WTC11 (cell line): ENCODE results near the gene GALR2. TPM values are rescaled to one million over a fixed set of nuclear protein-coding genes. Genes with fewer than 3 reads are reported as not detected.

Experiments used
- ATAC-seq: fragments of 200-7000 bp; cut with Tn5 transposase; 2 replicates; pipeline ENCODE4 v1.10.0; 2021; ENCODE audit warnings: mild to moderate bottlenecking, moderate library complexity
- CTCF ChIA-PET: fragments of 300-600 bp; sonication (Branson Sonifier 250); formaldehyde crosslinking; loops from one replicate; lab custom pipeline; 2021; ENCODE audit warnings: antibody characterized with exemption; lab: Charles Lee
- POLR2A ChIA-PET: fragments of 350-600 bp; sonication (Branson Sonifier 250); formaldehyde crosslinking; loops from one replicate; lab custom pipeline; 2021; ENCODE audit warnings: antibody characterized with exemption; lab: Charles Lee
- DNase-seq: peaks from one replicate; pipeline ENCODE4 v3.0.0; 2021; ENCODE audit warnings: low spot score
- H3K27ac Mint-ChIP-seq: 2 replicates; pipeline ENCODE4 v1.8.0; 2021; ENCODE audit warnings: mixed read lengths
- H3K27me3 Mint-ChIP-seq: 2 replicates; pipeline ENCODE4 v1.8.0; 2021; ENCODE audit warnings: low read depth, mild to moderate bottlenecking, moderate library complexity, mixed read lengths
- H3K36me3 Mint-ChIP-seq: 2 replicates; pipeline ENCODE4 v1.8.0; 2021; ENCODE audit warnings: mixed read lengths
- H3K4me1 Mint-ChIP-seq: 2 replicates; pipeline ENCODE4 v1.8.0; 2022; ENCODE audit warnings: mixed read lengths
- H3K4me3 Mint-ChIP-seq: 2 replicates; pipeline ENCODE4 v1.8.0; 2021; ENCODE audit warnings: mild to moderate bottlenecking, moderate library complexity, mixed read lengths
- H3K9me3 Mint-ChIP-seq: 2 replicates; pipeline ENCODE4 v1.8.0; 2021; ENCODE audit warnings: mixed read lengths
- ETV6 ChIP-seq: sonication (generic); formaldehyde crosslinking; IDR thresholded peaks from 2 replicates; pipeline ENCODE4 v1.8.1; 2022; ENCODE audit warnings: mild to moderate bottlenecking, missing genetic modification reagents
- FOXJ3 ChIP-seq: sonication (generic); formaldehyde crosslinking; IDR thresholded peaks from 2 replicates; pipeline ENCODE4 v1.9.0; 2021; ENCODE audit warnings: missing genetic modification reagents, mild to moderate bottlenecking, borderline replicate concordance
- FOXK1 ChIP-seq: sonication (generic); formaldehyde crosslinking; IDR thresholded peaks from 2 replicates; pipeline ENCODE4 v1.8.0; 2022; ENCODE audit warnings: mild to moderate bottlenecking, moderate library complexity, missing genetic modification reagents
- GRHL2 ChIP-seq: fragments of 250-450 bp; sonication (Bioruptor Pico); IDR thresholded peaks from 2 replicates; pipeline ENCODE4 v1.8.0; 2022; ENCODE audit warnings: mild to moderate bottlenecking, moderate library complexity; ENCODE audit not compliant: insufficient replicate concordance, severe bottlenecking
- IRF2 ChIP-seq: sonication (generic); formaldehyde crosslinking; IDR thresholded peaks from 2 replicates; pipeline ENCODE4 v1.8.0; 2022; ENCODE audit warnings: low read depth, missing genetic modification reagents, borderline replicate concordance
- KAT7 ChIP-seq: sonication (generic); formaldehyde crosslinking; IDR thresholded peaks from 2 replicates; pipeline ENCODE4 v1.8.1; 2023; ENCODE audit warnings: missing genetic modification reagents, mild to moderate bottlenecking, borderline replicate concordance
- MAX ChIP-seq: sonication (generic); formaldehyde crosslinking; IDR thresholded peaks from 2 replicates; pipeline ENCODE4 v1.8.0; 2022; ENCODE audit warnings: mild to moderate bottlenecking, missing genetic modification reagents
- MLX ChIP-seq: sonication (generic); formaldehyde crosslinking; IDR thresholded peaks from 2 replicates; pipeline ENCODE4 v1.8.1; 2023; ENCODE audit warnings: mild to moderate bottlenecking, missing genetic modification reagents, moderate library complexity
- NR1H2 ChIP-seq: sonication (generic); formaldehyde crosslinking; IDR thresholded peaks from 2 replicates; pipeline ENCODE4 v1.9.0; 2021; ENCODE audit warnings: mild to moderate bottlenecking, moderate library complexity, missing genetic modification reagents
- NR3C1 ChIP-seq: sonication (generic); formaldehyde crosslinking; conservative IDR thresholded peaks from 2 replicates; pipeline ENCODE4 v1.8.1; 2023; ENCODE audit warnings: low read depth, mild to moderate bottlenecking, missing genetic modification reagents
- PRDM15 ChIP-seq: sonication (generic); formaldehyde crosslinking; IDR thresholded peaks from 2 replicates; pipeline ENCODE4 v1.8.0; 2022; ENCODE audit warnings: missing genetic modification reagents
- PRRX2 ChIP-seq: fragments of 250-450 bp; sonication (Bioruptor Pico); IDR thresholded peaks from 2 replicates; pipeline ENCODE4 v1.8.0; 2021; ENCODE audit warnings: mild to moderate bottlenecking
- RELA ChIP-seq: sonication (generic); formaldehyde crosslinking; IDR thresholded peaks from 2 replicates; pipeline ENCODE4 v1.8.1; 2022; ENCODE audit warnings: missing genetic modification reagents, mild to moderate bottlenecking, borderline replicate concordance
- RORB ChIP-seq: fragments of 250-450 bp; sonication (Bioruptor Pico); IDR thresholded peaks from 2 replicates; pipeline ENCODE4 v1.9.0; 2021; ENCODE audit warnings: mild to moderate bottlenecking
- SMAD4 ChIP-seq: sonication (generic); formaldehyde crosslinking; IDR thresholded peaks from 2 replicates; pipeline ENCODE4 v1.8.0; 2022; ENCODE audit warnings: mild to moderate bottlenecking, missing genetic modification reagents
- TEAD1 ChIP-seq: sonication (generic); formaldehyde crosslinking; IDR thresholded peaks from 2 replicates; pipeline ENCODE4 v1.8.0; 2022; ENCODE audit warnings: mild to moderate bottlenecking, missing genetic modification reagents
- ZBTB21 ChIP-seq: sonication (generic); formaldehyde crosslinking; IDR thresholded peaks from 2 replicates; pipeline ENCODE4 v1.8.1; 2023; ENCODE audit warnings: mild to moderate bottlenecking, missing genetic modification reagents, borderline replicate concordance
- ZNF138 ChIP-seq: sonication (generic); formaldehyde crosslinking; conservative IDR thresholded peaks from 2 replicates; pipeline ENCODE4 v1.8.1; 2022; ENCODE audit warnings: mild to moderate bottlenecking, moderate library complexity, missing genetic modification reagents
- ZNF317 ChIP-seq: sonication (generic); formaldehyde crosslinking; IDR thresholded peaks from 2 replicates; pipeline ENCODE4 v1.8.1; 2023; ENCODE audit warnings: low read depth, mild to moderate bottlenecking, moderate library complexity, missing genetic modification reagents, borderline replicate concordance
- ZNF396 ChIP-seq: fragments of 250-450 bp; sonication (Bioruptor Pico); IDR thresholded peaks from 2 replicates; pipeline ENCODE4 v1.8.0; 2021; ENCODE audit warnings: mild to moderate bottlenecking, moderate library complexity, borderline replicate concordance
- ZNF416 ChIP-seq: fragments of 250-450 bp; sonication (Bioruptor Pico); IDR thresholded peaks from 2 replicates; pipeline ENCODE4 v1.9.0; 2021; ENCODE audit warnings: mild to moderate bottlenecking, inconsistent platforms
- ZNF671 ChIP-seq: fragments of 250-450 bp; sonication (Bioruptor Pico); IDR thresholded peaks from 2 replicates; pipeline ENCODE4 v1.8.0; 2021; ENCODE audit warnings: mild to moderate bottlenecking
- total RNA-seq: library from RNA; stranded (reverse); gene quantifications from 3 replicates; pipeline ENCODE4 v1.2.3, GENCODE V29; 2021
- TF ChIP-seq, protein P1 (sequence below): sonication (generic); formaldehyde crosslinking; IDR thresholded peaks from 2 replicates; pipeline ENCODE4 v1.8.1; 2023; ENCODE audit warnings: mild to moderate bottlenecking, moderate library complexity, missing genetic modification reagents
- TF ChIP-seq, protein P2 (sequence below): fragments of 250-450 bp; sonication (Bioruptor Pico); IDR thresholded peaks from 2 replicates; pipeline ENCODE4 v1.9.0; 2021; ENCODE audit warnings: moderate library complexity, mild to moderate bottlenecking, inconsistent platforms, borderline replicate concordance
- TF ChIP-seq, protein P3 (sequence below): fragments of 200-600 bp; IDR thresholded peaks from 2 replicates; pipeline ENCODE4 v1.8.0; 2022; ENCODE audit warnings: antibody characterized with exemption
- TF ChIP-seq, protein P4 (sequence below): sonication (generic); formaldehyde crosslinking; IDR thresholded peaks from 2 replicates; pipeline ENCODE4 v1.8.0; 2023; ENCODE audit warnings: mild to moderate bottlenecking, missing genetic modification reagents

GALR2 gene
- total RNA-seq, 1 experiment from 2014 or later = 2.9 TPM

DNA sequence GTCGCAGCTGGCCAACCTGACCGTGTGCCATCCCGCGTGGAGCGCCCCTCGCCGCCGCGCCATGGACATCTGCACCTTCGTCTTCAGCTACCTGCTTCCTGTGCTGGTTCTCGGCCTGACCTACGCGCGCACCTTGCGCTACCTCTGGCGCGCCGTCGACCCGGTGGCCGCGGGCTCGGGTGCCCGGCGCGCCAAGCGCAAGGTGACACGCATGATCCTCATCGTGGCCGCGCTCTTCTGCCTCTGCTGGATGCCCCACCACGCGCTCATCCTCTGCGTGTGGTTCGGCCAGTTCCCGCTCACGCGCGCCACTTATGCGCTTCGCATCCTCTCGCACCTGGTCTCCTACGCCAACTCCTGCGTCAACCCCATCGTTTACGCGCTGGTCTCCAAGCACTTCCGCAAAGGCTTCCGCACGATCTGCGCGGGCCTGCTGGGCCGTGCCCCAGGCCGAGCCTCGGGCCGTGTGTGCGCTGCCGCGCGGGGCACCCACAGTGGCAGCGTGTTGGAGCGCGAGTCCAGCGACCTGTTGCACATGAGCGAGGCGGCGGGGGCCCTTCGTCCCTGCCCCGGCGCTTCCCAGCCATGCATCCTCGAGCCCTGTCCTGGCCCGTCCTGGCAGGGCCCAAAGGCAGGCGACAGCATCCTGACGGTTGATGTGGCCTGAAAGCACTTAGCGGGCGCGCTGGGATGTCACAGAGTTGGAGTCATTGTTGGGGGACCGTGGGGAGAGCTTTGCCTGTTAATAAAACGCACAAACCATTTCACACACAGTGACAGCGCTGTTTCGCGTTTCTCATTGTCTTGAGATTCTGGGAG lies 2.4 kb downstream of the GALR2 start:
- H3K27me3 Mint-ChIP-seq = peaks cover 64% of the 10 kb centered on the region
- CTCF ChIA-PET = interaction anchor here (0.6 to 4.9 kb wide), 11 partner anchors 15 to 323 kb away, joined by 3 to 43 read pairs (median 5); partner anchors contain the start of genes MRPL38 and UBALD2
- TF ChIP-seq IRF2 (CRISPR knock-in tag) = no peak
- no peak for TF ChIP-seq MLX (CRISPR knock-in tag)
- TF ChIP-seq ZNF317 (CRISPR knock-in tag) = no peak
- TF ChIP-seq, protein P1, sequence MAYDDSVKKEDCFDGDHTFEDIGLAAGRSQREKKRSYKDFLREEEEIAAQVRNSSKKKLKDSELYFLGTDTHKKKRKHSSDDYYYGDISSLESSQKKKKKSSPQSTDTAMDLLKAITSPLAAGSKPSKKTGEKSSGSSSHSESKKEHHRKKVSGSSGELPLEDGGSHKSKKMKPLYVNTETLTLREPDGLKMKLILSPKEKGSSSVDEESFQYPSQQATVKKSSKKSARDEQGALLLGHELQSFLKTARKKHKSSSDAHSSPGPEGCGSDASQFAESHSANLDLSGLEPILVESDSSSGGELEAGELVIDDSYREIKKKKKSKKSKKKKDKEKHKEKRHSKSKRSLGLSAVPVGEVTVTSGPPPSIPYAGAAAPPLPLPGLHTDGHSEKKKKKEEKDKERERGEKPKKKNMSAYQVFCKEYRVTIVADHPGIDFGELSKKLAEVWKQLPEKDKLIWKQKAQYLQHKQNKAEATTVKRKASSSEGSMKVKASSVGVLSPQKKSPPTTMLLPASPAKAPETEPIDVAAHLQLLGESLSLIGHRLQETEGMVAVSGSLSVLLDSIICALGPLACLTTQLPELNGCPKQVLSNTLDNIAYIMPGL (CRISPR knock-in tag) = 0 out of 2 replicates have a peak, but pooled peaks have one; percentile 63
- TF ChIP-seq KAT7 (CRISPR knock-in tag) = no peak
- no peak for TF ChIP-seq NR1H2 (CRISPR knock-in tag)
- TF ChIP-seq, protein P2, sequence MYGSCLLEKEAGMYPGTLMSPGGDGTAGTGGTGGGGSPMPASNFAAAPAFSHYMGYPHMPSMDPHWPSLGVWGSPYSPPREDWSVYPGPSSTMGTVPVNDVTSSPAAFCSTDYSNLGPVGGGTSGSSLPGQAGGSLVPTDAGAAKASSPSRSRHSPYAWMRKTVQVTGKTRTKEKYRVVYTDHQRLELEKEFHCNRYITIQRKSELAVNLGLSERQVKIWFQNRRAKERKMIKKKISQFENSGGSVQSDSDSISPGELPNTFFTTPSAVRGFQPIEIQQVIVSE = no peak
- no peak for TF ChIP-seq PRDM15 (CRISPR knock-in tag)
- no peak for TF ChIP-seq NR3C1 (CRISPR knock-in tag)
- TF ChIP-seq RORB (CRISPR knock-in tag) = no peak
- TF ChIP-seq MAX (CRISPR knock-in tag) = peak; percentile 75
- TF ChIP-seq TEAD1 (CRISPR knock-in tag) = no peak
- TF ChIP-seq, protein P3, sequence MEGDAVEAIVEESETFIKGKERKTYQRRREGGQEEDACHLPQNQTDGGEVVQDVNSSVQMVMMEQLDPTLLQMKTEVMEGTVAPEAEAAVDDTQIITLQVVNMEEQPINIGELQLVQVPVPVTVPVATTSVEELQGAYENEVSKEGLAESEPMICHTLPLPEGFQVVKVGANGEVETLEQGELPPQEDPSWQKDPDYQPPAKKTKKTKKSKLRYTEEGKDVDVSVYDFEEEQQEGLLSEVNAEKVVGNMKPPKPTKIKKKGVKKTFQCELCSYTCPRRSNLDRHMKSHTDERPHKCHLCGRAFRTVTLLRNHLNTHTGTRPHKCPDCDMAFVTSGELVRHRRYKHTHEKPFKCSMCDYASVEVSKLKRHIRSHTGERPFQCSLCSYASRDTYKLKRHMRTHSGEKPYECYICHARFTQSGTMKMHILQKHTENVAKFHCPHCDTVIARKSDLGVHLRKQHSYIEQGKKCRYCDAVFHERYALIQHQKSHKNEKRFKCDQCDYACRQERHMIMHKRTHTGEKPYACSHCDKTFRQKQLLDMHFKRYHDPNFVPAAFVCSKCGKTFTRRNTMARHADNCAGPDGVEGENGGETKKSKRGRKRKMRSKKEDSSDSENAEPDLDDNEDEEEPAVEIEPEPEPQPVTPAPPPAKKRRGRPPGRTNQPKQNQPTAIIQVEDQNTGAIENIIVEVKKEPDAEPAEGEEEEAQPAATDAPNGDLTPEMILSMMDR = no peak
- no peak for TF ChIP-seq ZNF416 (CRISPR knock-in tag)
- no peak for TF ChIP-seq SMAD4 (CRISPR knock-in tag)
- TF ChIP-seq, protein P4, sequence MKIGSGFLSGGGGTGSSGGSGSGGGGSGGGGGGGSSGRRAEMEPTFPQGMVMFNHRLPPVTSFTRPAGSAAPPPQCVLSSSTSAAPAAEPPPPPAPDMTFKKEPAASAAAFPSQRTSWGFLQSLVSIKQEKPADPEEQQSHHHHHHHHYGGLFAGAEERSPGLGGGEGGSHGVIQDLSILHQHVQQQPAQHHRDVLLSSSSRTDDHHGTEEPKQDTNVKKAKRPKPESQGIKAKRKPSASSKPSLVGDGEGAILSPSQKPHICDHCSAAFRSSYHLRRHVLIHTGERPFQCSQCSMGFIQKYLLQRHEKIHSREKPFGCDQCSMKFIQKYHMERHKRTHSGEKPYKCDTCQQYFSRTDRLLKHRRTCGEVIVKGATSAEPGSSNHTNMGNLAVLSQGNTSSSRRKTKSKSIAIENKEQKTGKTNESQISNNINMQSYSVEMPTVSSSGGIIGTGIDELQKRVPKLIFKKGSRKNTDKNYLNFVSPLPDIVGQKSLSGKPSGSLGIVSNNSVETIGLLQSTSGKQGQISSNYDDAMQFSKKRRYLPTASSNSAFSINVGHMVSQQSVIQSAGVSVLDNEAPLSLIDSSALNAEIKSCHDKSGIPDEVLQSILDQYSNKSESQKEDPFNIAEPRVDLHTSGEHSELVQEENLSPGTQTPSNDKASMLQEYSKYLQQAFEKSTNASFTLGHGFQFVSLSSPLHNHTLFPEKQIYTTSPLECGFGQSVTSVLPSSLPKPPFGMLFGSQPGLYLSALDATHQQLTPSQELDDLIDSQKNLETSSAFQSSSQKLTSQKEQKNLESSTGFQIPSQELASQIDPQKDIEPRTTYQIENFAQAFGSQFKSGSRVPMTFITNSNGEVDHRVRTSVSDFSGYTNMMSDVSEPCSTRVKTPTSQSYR (CRISPR knock-in tag) = no peak
- TF ChIP-seq RELA (CRISPR knock-in tag) = no peak
- TF ChIP-seq FOXJ3 = no peak
- TF ChIP-seq FOXK1 (CRISPR knock-in tag) = no peak
- TF ChIP-seq ETV6 = no peak
- no peak for TF ChIP-seq PRRX2 (CRISPR knock-in tag)
- no peak for TF ChIP-seq ZNF396
- TF ChIP-seq ZNF671 = no peak
- TF ChIP-seq ZNF138 (CRISPR knock-in tag) = 0 out of 2 replicates have a peak, but pooled peaks have one; percentile 14
- no peak for TF ChIP-seq GRHL2 (CRISPR knock-in tag)
- TF ChIP-seq ZBTB21 (CRISPR knock-in tag) = no peak

More for the DNA sequence above, 2.4 kb downstream of the GALR2 start:
- Mint-ChIP-seq H3K9me3 (no peaks in the 10 kb centered on the region), H3K4me3 (peak overlapping the region; percentile 86), H3K36me3 (no peaks in the 10 kb centered on the region), H3K4me1 (peaks cover 53% of the 10 kb centered on the region), H3K27ac (no peak overlapping the region)
- ATAC-seq (no peak), DNase-seq (peak; percentile 39)
- POLR2A ChIA-PET = interaction anchor here (1.3 kb wide), 1 partner anchor 26 kb away, joined by 3 read pairs; no protein-coding TSS in a partner anchor
